GM19238 (cell line): Measurements from ENCODE around the gene ZNF239.
"Not testable (repeated sequence)": the region's sequence is repeated elsewhere in the genome, so short reads cannot be mapped to it uniquely, and the experiment has no call there.

Experiments used
- DNase-seq: peaks from one replicate; pipeline ENCODE4 v3.0.0; 2011; ENCODE audit warnings: low spot score; ENCODE audit not compliant: insufficient read length

The ZNF239 gene

DNA sequence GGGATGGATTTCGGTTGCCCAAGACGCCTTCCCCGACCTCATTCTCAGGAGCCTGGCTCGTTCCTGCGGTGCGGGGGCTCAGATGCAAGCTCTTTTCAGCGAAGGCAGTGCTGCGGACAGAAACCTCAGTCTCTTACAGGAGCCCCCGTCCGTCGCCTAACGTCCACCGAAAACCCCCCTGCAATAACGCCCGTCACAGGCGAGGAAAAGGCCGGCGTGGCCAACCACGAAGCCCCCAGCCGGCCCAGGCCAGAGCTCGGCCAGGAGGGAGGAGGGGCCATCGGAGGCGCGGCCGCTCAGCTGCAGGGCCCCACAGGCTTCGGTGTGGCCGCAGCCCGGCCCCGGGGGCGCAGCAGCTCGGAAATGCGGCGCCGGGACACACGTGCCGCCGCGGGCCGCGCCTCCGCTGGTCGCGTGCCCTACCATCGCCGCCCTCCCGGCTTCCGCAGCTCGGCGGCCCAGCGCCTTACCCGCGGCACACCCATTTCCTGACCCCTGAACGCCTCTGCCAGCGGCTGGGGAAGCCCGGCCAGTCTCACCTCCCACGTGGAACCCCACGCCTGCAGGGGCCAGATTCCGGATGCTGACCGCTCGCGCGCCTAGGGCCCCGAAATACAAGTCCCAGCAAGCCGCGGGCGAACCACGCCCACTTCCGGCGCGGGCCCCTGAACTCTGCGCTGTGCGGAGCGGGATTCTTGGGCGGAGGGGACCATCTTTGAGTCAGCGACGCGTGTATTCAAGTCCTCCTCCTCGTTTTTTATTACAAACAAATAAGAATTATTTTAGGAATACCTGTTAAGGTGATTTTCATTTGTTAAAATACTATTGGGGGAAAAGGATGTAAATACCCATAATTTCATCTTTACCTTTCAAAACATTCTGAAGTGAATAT, at the start of gene ZNF239:
Gene ZNF239, minus strand, starts transcription at position 616 of the 892 bp plus-strand sequence. CDS start 16,537 bp downstream, outside the sequence.
- DNase-seq: peak; percentile 53

DNA sequence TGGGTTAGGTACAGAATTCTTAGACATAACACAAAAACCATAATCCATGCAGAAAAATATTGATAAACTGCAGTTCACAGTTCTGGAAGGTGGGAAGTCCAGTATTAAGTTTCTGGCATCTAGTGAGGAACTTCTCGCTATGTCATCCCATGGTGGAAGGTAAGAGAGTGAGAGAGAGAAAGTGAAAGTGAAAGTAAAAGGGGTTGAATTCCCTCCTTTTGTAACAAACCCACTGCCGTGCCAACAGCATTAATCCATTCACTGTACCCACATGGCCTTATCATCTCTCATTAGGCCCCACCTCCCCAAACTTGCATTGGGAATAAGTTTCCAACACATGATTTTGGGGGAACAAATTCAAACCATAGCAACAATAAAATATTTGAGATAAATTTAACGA, 48.9 kb upstream of the ZNF239 start:
- no peak for DNase-seq

DNA sequence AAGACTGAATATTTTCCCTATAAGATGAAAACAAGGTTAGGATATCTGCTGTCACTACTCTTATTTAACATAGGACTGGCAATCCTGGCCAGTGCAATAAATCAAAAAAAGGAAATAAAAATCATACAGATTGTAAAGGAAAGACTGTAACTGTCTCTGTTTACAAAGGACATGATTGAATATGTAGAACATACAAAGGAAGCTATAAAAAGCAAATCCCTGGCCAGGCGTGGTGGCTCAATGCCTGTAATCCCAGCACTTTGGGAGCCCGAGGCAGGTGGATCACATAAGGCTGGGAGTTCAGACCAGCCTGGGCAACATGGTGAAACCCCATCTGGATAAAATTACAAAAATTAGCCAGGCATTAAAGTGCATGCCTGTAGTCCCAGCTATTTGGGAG, 47.6 kb upstream of the ZNF239 start:
- no peak for DNase-seq

DNA sequence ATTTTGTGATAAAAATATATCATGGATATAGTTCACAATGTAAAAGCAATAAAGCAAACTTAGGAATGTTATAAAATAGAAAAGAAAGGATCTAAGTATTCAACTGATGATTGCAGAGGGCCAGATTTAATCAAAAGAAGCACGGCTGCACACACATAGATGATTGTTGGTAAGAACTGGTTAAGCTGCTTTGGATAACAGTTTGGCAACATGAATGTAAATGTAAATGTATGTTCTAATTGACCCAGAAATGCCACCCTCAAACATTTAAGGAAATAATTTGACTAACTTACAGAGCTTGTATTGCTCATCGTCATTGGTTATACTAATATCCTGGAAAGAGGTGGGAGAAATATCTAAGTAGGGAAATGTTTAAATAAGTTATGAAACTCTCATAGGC, 45.0 kb upstream of the ZNF239 start:
- no peak for DNase-seq

DNA sequence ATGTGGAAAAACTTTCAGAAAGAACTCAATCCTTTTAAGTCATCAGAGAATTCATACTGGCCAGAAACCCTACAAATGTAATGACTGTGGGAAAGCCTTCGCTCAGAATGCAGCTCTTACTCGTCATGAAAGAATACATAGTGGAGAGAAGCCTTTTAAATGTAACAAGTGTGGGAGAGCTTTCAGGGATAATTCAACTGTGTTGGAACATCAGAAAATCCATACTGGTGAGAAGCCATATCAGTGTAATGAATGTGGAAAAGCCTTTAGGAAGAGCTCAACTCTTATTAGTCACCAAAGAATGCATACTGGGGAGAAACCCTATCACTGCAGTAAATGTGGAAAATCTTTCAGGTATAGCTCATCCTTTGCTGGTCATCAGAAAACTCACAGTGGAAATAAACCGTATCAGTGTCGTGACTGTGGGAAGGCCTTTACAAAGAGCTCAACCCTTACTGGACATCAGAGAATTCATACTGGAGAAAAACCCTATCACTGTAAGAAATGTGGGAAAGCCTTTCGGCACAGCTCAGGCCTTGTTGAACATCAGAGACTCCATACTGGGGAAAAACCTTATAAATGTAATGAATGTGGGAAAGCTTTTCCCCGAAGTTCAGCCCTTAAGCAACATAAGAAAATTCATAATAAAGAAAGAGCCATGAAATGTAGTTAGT, 42.4 kb upstream of the ZNF239 start:
- DNase-seq: no peak

DNA sequence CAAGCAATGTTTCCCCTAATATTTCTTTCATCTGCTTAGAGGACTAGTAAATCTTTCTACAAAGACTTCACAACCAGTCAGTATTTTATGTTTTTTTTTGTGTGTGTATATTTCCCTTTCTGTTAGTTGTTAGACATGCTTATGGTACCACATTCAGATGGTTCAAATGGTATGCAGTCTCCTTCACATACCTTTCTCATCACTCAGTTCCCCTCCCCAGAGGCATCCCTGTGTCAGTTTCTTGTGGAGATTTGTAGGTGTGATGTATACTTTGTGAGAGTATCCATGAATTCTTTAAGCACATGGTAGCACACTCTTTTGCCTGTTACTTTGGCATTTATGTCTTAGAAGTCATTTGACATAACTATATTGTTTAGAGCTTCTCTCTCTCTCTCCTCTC, 36.2 kb upstream of the ZNF239 start:
- no peak for DNase-seq

DNA sequence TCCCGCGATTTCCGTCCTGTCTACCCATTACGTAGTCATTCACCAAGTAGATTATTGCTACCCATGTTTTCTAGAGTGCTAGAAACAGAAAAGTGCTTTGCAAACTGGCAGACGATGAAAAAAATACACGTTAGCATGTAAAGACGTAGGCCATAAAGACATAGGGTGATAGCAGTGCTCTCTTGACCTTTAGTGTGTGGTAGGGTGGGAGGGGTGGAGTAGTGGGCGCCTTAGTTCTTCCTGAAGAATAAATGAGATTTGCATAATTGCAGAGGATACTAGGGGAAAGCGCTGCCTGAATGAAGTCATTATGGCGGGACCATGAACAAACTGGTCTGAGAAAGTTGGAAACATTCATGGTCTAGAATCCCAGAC, 32.8 kb upstream of the ZNF239 start:
- DNase-seq: no peak

DNA sequence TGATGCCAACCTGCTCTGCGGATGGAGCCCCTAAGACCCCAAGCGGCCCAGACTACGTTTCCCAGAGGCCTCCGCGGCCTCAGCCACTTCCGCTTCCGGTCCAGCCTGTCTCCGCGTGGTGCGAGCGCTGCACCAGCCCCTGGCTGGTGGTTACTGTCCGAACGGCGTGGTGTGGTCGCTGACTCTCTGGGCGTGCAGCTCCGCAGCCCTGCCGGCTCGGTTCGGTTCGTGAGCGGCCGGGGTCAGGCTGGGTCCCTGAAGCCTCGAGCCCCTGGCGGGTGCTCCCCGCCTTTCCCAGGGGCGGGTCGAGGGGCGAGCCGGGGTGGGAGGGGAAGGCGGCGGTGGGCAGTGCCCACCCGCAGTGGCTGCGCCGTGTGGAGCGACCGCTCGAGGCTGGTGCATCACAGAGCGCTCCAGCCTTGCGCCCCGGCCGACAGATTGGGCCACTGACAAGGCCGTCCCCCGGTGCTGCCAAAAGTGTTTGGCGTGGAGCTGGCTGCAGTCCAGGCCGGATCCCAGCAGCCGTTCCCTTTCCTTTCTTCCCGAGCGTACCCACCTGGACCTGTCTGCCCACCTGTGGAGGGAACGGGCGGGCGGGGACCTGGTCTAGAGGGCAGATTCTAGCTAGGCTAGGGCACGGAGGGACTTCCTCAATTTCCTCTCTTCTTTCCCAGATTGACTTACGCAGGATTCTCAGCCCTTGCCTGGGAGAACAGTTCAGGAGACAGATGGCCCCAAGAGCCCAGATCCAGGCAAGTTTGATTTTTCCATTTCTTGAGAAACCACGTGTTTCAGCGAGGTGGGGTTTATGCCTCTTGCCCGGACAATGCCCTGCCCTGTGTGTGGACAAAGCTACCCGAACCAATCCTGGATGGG, 32.1 kb upstream of the ZNF239 start, which contains the start of gene ZNF485:
Gene ZNF485, plus strand, starts transcription at position 116 of the 876 bp plus-strand sequence. Its CDS starts 613 bp downstream, at position 729.
- DNase-seq: peak; percentile 75

DNA sequence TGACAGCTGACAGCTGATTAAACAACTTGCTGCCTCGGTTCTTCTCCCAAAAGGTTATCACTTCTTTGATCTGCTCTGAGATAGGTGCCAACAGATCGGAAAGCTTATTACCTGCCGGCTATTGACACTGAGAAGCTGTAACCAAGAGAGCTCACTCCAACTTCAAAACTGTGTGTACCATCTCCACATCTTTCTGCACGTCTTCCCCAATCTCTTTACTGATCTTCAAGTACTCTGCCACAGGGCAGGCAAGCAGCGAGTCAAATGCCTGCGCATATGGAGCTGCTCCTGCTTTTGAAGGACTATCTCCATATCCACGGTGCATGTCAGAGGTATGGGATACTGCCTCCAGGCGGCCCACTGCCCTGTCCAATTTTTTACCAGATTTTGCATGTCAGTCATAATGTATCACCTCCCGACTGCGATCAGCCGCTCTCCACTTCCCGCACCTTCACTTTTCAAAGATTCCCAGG, 31.5 kb upstream of the ZNF239 start:
- DNase-seq: no peak

DNA sequence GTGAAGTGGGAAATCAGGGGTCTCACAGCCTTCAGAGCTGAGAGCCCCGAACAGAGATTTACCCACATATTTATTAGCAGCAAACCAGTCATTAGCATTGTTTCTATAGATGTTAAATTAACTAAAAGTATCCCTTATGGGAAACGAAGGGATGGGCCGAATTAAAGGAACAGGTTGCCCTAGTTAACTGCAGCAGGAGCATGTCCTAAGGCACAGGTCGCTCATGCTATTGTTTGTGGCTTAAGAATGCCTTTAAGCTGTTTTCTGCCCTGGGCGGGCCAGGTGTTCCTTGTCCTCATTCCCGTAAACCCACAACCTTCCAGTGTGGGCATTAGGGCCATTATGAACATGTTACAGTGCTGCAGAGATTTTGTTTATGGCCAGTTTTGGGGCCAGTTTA, 27.2 kb upstream of the ZNF239 start:
- not testable (repeated sequence) for DNase-seq

DNA sequence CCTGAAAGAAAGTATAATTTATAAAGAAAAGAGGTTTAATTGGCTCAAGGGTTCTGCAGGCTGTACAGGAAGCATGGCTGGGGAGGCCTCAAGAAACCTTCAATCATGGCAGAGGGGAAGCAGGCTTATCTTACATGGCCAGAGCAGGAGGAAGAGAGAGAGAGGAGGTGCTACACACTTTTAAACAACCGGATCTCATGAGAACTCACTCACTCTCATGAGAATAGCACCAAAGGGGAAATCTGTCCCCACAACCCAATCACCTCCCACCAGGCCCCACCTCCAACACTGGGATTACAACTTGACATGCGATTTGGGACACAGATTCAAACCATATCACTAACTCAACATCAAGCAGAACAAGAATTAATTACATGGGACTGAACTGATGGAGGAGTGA, 24.9 kb upstream of the ZNF239 start:
- DNase-seq: no peak

DNA sequence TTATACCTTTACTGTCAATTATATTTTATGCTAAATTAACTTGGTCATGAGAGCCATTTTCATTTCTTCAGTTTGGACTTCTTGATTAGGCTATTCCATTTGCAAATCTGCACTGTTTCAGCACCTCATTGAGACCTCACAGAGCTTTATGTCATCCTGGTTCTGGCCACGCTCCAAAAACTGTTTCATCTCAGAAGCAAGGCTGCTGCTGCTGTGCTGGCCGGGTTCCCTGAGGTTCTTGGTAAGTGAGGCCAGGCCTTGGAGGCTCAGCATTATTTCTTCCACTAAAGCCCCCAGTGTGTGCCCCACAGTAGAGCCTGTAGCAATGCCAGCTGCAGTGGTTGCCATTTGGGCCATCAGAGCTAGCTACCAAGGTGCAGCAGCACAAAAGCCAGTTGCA, 24.0 kb upstream of the ZNF239 start:
- DNase-seq: no peak

DNA sequence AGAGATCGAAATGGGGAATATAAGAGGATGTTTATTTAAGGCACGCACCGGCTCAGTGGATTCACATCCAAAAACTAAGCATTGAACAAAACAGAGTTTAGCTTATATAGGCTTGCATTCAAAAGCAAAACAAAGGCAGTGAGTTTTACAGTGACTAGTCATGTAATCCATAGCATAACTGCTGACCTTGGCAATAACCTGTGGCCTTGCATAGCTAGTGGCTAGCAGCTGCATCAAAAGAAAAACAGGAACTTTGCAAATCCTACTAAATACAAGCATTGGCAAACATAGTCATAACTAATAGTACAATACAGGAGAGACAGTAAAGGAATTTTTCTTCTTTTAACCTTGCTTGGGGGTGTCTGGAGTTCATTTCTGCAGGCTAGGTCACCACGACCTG, 22.1 kb upstream of the ZNF239 start:
- DNase-seq: no peak

DNA sequence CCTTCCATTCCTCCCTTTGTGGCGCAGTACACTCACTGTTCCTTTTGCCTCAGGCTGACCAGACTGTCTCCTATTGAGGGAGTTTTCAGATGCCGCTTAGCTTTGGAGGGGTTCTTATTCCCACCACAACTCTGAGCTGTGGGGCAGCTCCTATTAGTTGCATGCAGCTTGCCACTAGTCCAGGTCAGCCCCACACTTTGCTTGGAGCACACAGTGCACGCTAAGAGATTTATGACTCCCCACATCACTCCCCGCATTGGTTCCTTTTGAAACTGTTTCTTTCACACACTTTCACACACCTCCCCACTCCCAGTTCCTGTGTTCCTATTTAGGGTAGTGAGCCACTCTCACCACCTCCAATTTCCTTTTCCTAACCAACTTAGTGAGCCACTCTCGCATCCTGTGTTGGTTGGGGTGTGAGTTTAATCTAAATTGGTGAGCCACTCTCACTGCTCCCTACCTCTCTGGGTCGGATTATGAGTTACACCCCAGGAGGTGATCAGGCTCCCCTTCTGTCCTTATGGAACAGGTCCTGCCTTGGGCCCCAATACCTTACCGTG, 21.4 kb upstream of the ZNF239 start:
- no peak for DNase-seq

DNA sequence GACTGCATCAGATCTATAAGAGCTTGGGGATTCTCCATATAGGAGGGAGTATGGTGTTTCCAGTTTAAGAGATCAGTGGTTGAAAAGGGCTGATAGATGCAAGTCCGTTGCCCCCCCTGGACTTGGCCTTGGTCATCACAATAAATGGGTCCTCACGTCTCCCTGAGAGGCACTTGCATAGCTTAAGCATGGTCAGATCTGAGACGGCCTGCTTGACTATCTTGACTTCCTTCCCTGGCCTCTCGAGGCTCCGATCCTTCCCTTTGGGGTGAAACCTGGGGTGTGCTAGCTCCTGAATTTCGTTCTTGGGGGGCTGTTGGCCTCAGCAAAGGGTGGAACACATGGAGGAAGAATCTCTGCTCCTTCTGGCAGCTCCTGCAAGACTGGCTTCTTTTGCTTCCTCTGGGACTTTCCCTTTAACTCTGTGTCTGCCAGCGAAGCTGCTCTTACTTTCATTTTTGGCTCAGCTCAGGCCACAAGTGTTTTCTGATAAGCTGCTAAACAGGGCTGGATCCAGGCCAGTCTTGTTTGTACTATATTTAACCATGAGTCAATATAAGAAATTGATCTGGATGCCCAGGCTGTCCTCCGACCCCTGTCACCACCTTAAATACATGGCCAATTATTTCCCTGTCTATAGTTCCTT, 20.7 kb upstream of the ZNF239 start:
- peak; percentile 47 for DNase-seq

DNA sequence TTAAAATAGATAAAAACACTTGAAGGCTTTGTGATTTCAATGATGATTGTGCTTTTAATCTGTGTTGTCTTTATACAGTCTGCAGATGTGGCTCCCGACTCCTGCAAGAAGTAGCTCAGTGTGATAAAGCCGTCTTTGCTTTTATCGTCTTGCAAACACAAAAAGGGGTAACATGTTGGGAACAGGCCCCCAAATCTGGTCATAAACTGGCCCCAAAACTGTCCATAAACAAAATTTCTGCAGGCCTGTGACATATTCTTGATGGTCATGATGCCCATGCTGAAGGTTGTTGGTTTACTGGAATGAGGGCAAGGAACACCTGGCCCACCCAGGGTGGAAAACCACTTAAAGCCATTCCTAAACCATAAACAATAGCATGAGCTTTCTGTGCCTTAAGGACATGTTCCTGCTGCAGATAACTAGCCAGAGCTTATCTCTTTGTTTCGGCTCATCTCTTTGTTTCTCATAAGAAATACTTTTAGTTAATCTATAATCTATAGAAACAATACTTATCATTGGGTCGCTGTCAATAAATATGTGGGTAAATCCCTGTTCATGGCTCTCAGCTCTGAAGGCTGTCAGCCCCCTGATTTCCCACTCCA, 17.0 kb upstream of the ZNF239 start:
- no peak for DNase-seq

DNA sequence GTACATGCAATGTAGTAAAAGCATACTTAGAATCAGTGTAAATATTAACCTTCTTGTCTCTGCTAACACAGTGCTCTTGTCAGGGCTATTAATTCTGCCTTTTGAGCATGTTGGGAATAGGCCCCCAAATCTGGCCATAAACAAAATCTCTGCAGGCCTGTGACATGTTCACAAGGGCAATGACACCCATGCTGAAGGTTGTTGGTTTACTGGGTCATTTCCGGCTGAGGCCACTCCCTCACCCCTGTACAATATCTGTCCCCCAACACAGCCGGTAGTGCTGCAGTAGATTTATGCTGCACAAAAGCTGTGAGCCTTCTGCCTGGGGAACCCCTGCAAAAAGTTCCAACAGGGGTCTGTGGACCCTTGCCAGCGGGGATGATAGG, 12.3 kb upstream of the ZNF239 start:
- DNase-seq: not testable (repeated sequence)

DNA sequence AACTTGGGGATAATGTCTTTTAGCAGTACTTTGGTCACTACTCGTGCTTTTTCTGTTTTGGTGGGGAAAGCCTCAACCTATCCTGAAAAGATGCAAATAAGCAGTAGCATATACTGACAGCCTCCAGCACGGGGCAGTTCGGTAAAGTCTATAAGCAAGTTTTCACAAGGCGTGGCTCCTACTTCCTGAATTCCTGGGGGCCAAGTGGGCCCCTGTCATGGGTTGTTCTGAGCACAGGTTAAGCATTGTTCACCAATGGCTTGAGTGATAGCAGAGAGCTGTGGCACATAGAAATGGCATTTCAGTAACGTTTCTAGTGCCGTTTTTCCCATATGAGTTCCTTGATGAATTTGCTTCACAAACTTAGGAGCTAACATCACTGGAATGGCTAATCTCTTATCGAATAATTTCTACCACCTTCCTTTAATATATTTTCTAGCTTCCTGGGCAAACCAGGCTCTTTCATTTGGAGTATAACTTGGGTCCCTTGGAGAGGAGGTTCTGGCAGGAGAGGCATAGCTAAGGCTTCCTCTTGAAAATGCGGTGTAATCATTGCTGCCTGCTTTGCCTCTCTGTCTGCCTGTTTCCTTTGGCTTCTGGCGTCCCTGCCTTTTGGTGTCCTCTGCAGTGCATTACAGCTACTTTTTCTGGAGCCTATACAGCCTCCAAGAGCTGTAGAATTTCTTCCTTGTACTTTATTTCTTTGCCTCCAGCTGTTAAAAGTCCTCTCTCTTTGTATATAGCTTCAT, 11.7 kb upstream of the ZNF239 start:
- DNase-seq: no peak

DNA sequence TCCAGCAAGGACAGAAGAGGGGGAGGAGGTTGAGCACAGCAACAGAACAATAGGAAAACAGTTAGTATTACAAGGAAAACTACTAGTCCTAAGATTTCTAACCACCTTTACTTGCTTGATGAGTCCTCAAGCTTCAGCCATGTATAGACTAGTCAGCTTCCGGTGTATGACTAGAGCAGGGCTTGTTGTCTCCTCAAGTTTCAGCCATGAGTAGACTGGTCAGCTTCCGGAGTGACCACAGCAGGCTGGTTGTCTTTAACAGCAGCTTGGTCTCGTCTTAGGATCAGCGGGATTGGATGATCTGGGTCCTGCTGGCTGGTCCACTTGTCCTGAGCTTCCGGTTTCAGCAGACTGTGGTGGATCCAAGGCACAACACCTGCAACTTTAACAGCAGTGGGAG, 10.6 kb upstream of the ZNF239 start:
- DNase-seq: no peak

DNA sequence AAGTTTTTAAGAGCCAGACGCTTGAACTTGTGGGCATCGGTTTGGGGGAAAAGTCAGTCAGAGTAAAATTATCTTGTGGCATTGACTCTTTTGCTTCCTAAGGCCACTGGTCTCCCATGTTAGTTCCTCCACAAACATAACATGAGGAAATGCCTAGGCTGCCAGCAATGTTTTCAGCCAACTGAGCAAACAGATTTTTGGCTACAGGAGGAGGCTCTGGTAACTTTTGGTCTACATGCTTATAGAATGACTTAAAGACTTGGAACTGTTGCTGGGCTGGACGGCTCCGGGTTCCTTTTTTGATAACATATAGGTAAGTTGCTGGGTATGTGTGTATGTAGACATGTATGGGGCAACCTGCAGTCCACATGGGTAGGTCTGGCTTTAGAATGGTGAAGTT, 9.6 kb upstream of the ZNF239 start:
- DNase-seq: no peak
